ENCODE data around the gene SPATA3. TPM values are rescaled to one million over a fixed set of nuclear protein-coding genes. Genes with fewer than 3 reads are reported as not detected.

SPATA3 gene
- total and polyA plus RNA-seq, 2 of the 8 experiments (the other 6 are each of a cell fraction or from before 2014, with no cell fraction given) = not detected

- TF ChIP-seq TCF12 (IDR thresholded peaks at IDR 0.05; ENCODE audit: low read depth, low read length) = no peak
- TF ChIP-seq CBX8 (IDR thresholded peaks at IDR 0.05; ENCODE audit: borderline replicate concordance, low read depth, low read length) = no peak
- TF ChIP-seq EZH2 (IDR thresholded peaks at IDR 0.05; ENCODE audit: low read depth, low read length, severe bottlenecking) = no peak
- TF ChIP-seq NANOG (IDR thresholded peaks at IDR 0.05; ENCODE audit: insufficient read depth, low read depth, low read length, poor library complexity, severe bottlenecking) = no peak
- TF ChIP-seq GTF2F1 (IDR thresholded peaks at IDR 0.05; ENCODE audit: borderline replicate concordance, low read depth, low read length) = no peak
- no peak for TF ChIP-seq FOSL1 (IDR thresholded peaks at IDR 0.05; ENCODE audit: insufficient read depth, low read depth, low read length)
- TF ChIP-seq NRF1 (IDR thresholded peaks at IDR 0.05; ENCODE audit: low read depth, low read length) = no peak
- no peak for TF ChIP-seq RXRA (IDR thresholded peaks at IDR 0.05; ENCODE audit: insufficient read depth, low read depth, low read length)
- no peak for TF ChIP-seq HDAC6 (IDR thresholded peaks at IDR 0.05; ENCODE audit: low read depth, low read length)
- no peak for TF ChIP-seq TBP (IDR thresholded peaks at IDR 0.05; ENCODE audit: low read depth, low read length)
- no peak for TF ChIP-seq TEAD4 (IDR thresholded peaks at IDR 0.05; ENCODE audit: low read depth, low read length)
Observed at GRCh38 chr2:230964136-230964730, 31.7 kb upstream of the SPATA3 start (continued).
